ENCODE data around the gene LIN7B.
"Not testable (repeated sequence)": the region's sequence is repeated elsewhere in the genome, so short reads cannot be mapped to it uniquely, and the experiment has no call there.

LIN7B gene

GRCh38 chr19:49145573-49146407 lies 31.6 kb downstream of the LIN7B start:
- peak; percentile 79 for DNase-seq (ENCODE audit: low read depth)

GRCh38 chr19:49146408-49146770 lies 32.2 kb downstream of the LIN7B start:
- DNase-seq (ENCODE audit: low read depth): not testable (repeated sequence)

GRCh38 chr19:49148044-49148682 lies 34.0 kb downstream of the LIN7B start:
- no peak for DNase-seq (ENCODE audit: low read depth)

- peak; percentile 70 for DNase-seq (ENCODE audit: low read depth)
Measured at GRCh38 chr19:49148784-49149651, 34.8 kb downstream of the LIN7B start.

GRCh38 chr19:49149652-49150105 lies 35.5 kb downstream of the LIN7B start:
- no peak for DNase-seq (ENCODE audit: low read depth)

GRCh38 chr19:49150106-49150943 lies 36.2 kb downstream of the LIN7B start:
- peak; percentile 33 for DNase-seq (ENCODE audit: low read depth)

- no peak for DNase-seq (ENCODE audit: low read depth)
Measured at GRCh38 chr19:49150944-49151243, 36.7 kb downstream of the LIN7B start.

- DNase-seq (ENCODE audit: low read depth): no peak
Measured at GRCh38 chr19:49151267-49152118, 37.3 kb downstream of the LIN7B start.

GRCh38 chr19:49152119-49152550 lies 38.0 kb downstream of the LIN7B start:
- DNase-seq (ENCODE audit: low read depth): no peak

GRCh38 chr19:49153167-49153809 lies 39.1 kb downstream of the LIN7B start:
- no peak for DNase-seq (ENCODE audit: low read depth)

GRCh38 chr19:49154279-49154678 lies 40.1 kb downstream of the LIN7B start:
- DNase-seq (ENCODE audit: low read depth): no peak

- no peak for DNase-seq (ENCODE audit: low read depth)
Measured at GRCh38 chr19:49155005-49155819, 41.0 kb downstream of the LIN7B start, which contains the start of gene HRC. Gene HRC, minus strand, starts transcription at chr19:49155396. Its CDS starts 159 bp downstream, at chr19:49155237.

GRCh38 chr19:49155820-49156346 lies 41.7 kb downstream of the LIN7B start:
- DNase-seq (ENCODE audit: low read depth): no peak

- DNase-seq (ENCODE audit: low read depth): no peak
Measured at GRCh38 chr19:49157445-49158224, 43.5 kb downstream of the LIN7B start, which contains the start of gene TRPM4. Gene TRPM4, plus strand, starts transcription at chr19:49157792. Its CDS starts 75 bp downstream, at chr19:49157867.

GRCh38 chr19:49160450-49161189 lies 46.5 kb downstream of the LIN7B start:
- DNase-seq (ENCODE audit: low read depth): no peak

- no peak for DNase-seq (ENCODE audit: low read depth)
Measured at GRCh38 chr19:49161987-49162386, 47.8 kb downstream of the LIN7B start.

- DNase-seq (ENCODE audit: low read depth): no peak
Measured at GRCh38 chr19:49165111-49165750, 51.1 kb downstream of the LIN7B start.
